Progenitor cell of endocrine pancreas (in vitro differentiated cells): ENCODE measurements around the gene STX10. TPM values are rescaled to one million over a fixed set of nuclear protein-coding genes. Genes with fewer than 3 reads are reported as not detected.

Experiments
- DNase-seq: peaks from one replicate; pipeline ENCODE4 v3.0.0; 2021; ENCODE audit warnings: low spot score; ENCODE audit not compliant: unreplicated experiment
- H3K27ac Mint-ChIP-seq: 2 replicates; pipeline ENCODE4 v1.8.0; 2021; ENCODE audit warnings: mild to moderate bottlenecking, moderate library complexity, mixed read lengths
- H3K27me3 Mint-ChIP-seq: 2 replicates; pipeline ENCODE4 v1.8.0; 2021; ENCODE audit warnings: mixed read lengths
- H3K36me3 Mint-ChIP-seq: 2 replicates; pipeline ENCODE4 v1.8.0; 2022; ENCODE audit warnings: mixed read lengths; ENCODE audit not compliant: insufficient read depth
- H3K4me1 Mint-ChIP-seq: 2 replicates; pipeline ENCODE4 v1.8.0; 2021; ENCODE audit warnings: low read depth, mixed read lengths
- H3K4me3 Mint-ChIP-seq: 2 replicates; pipeline ENCODE4 v1.8.0; 2021; ENCODE audit warnings: low read depth, mild to moderate bottlenecking, moderate library complexity, mixed read lengths
- H3K9me3 Mint-ChIP-seq: 2 replicates; pipeline ENCODE4 v1.8.0; 2021; ENCODE audit warnings: low read depth, mixed read lengths
- CTCF ChIP-seq: fragments of 200-600 bp; sonication (generic); IDR thresholded peaks from one replicate; pipeline ENCODE4 v1.5.0; 2021; ENCODE audit warnings: antibody characterized with exemption, mild to moderate bottlenecking; ENCODE audit not compliant: unreplicated experiment
- total RNA-seq: library from RNA; stranded (reverse); gene quantifications from 2 replicates; pipeline ENCODE4 v1.2.1, GENCODE V29; 2021

STX10 gene
- total RNA-seq, 1 donor from 2014 or later = 49.2 TPM

- no peak for DNase-seq
- peaks cover 5% of the 10 kb centered on the region for H3K4me1 Mint-ChIP-seq
- no peaks in the 10 kb centered on the region for H3K36me3 Mint-ChIP-seq
- H3K27ac Mint-ChIP-seq = no peak overlapping the region
- TF ChIP-seq CTCF = no peak
- H3K4me3 Mint-ChIP-seq = no peak overlapping the region
- no peaks in the 10 kb centered on the region for H3K9me3 Mint-ChIP-seq
- peaks cover 73% of the 10 kb centered on the region for H3K27me3 Mint-ChIP-seq
Measured at GRCh38 chr19:13094106-13094504, 56.1 kb downstream of the STX10 start.

Other genes with a start within 250 kb of the STX10 start
- 1.2 and 1.8 TPM in 2 replicates for gene SYCE2, start 231.1 kb downstream of the STX10 start, total RNA-seq
- 61.2 and 63.3 TPM in 2 replicates for gene FARSA, start 216.7 kb downstream of the STX10 start, total RNA-seq
- gene CALR, start 211.8 kb downstream of the STX10 start, total RNA-seq = 707 and 730 TPM in 2 replicates
- 70.4 and 78.8 TPM in 2 replicates for gene RAD23A, start 204.5 kb downstream of the STX10 start, total RNA-seq
- gene GADD45GIP1, start 193.2 kb downstream of the STX10 start, total RNA-seq = 16.8 and 20.8 TPM in 2 replicates
- not detected in 2 replicates for gene DAND5, start 180.8 kb downstream of the STX10 start, total RNA-seq
- 0.46 and 0.51 TPM in 2 replicates for gene NFIX, start 154.9 kb downstream of the STX10 start, total RNA-seq
- 0.47 and 0.50 TPM in 2 replicates for gene LYL1, start 47.5 kb downstream of the STX10 start, total RNA-seq
- gene TRMT1, start 33.6 kb downstream of the STX10 start, total RNA-seq = 51.5 and 52.4 TPM in 2 replicates
- gene NACC1, start 32.1 kb downstream of the STX10 start, total RNA-seq = 92.3 and 103 TPM in 2 replicates
- 88.4 and 93.4 TPM in 2 replicates for gene IER2, start within 50 bp of the STX10 start, total RNA-seq